Fibroblast of skin of left biceps (primary cell): ENCODE results near the gene PPT2.
"Not testable (repeated sequence)": the region's sequence is repeated elsewhere in the genome, so short reads cannot be mapped to it uniquely, and the experiment has no call there.

Source experiments
- DNase-seq, 2 experiments: peaks; one replicate each; pipeline ENCODE4 v3.0.0-alpha.2; 2013; ENCODE audit warnings: low read depth in 2 of 2

The PPT2 gene

DNA sequence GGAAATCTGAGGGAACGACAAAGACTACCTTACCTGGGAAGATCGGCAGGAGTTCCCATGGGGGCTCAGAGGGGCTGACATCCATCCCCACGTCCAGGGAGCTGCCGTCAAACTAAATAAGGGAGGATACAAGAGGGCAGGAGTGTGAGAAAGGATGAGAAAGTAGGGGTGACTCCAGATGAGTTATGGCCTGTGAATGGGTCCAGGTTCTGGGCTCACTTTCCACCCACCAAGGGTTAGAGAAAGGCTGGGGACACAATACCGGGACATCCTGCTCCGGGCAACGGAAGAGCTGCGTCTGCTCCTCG, 26.6 kb upstream of the PPT2 start:
- DNase-seq = no peak

DNA sequence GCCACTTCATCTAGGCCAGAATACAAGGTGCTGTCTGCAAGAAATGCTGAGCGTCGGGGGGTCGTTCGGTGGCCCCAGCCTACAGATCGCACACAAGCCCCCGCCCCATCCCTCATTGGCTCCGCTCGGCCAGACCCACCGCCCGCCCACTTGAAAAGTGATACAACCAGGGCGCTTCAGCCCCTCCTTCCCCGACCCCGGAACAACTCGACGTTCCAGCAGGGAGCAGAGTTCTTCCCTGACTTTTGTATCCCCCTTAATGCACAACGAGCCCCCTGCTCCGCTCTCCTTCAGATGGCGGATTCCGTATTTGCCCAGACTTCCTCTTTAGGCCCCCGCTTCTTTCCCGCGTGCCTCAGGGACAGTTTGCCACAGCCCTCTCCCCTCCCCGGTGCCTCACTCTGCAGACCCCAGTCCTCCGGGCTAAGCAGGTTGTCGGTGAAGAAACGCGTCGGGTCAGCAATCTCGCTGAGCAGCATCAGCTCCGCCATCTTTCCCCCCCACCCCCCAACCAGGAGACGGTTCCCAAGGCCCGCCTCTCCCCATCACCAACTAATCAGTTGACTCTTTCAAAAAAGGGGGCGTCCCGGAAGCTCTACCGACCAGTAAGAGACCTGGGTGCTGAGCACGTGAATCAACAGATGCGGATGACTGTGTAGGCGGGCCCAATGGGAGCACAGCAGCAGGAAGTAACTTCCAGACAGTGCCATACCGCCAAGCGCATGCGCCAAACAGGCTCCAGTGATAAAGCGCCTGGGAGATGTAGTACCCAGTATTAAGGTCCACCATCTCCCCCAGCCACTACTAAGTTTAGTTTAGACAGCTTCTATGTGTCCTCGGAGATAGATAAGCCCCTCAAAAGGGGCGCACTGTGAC, 26.0 kb upstream of the PPT2 start, which contains the start of gene ATF6B:
TSS of gene ATF6B (minus strand) at position 530 of the 876 bp plus-strand sequence. CDS start at position 491, 39 bp downstream.
- DNase-seq = peak; percentile 99

DNA sequence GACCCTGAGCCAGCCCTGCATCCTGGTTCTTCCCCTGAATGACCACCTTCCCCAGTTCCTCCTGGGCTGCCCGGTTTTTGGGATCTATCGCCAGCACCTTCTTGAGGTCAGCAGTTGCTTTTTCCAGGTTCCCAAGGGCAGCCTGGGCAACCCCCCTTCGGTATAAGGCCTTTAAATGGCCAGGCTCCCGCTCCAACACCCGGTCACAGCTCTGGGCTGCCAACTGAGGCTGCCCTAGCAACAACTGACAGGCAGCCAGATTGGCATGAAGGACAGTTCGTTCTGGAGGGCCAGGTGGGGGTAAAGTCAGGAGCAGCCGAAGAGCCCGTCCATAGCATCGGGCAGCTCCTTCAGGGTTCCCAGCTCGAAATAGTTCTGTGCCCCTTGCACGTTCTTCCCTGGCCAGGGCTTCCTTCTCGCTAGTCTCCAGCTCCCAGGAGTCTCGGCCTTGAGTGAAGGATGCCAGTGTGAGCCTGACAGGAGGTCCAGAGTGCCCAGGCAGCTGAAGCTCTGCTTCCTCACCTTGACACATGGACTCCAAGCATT, 25.1 kb upstream of the PPT2 start:
- no peak for DNase-seq

DNA sequence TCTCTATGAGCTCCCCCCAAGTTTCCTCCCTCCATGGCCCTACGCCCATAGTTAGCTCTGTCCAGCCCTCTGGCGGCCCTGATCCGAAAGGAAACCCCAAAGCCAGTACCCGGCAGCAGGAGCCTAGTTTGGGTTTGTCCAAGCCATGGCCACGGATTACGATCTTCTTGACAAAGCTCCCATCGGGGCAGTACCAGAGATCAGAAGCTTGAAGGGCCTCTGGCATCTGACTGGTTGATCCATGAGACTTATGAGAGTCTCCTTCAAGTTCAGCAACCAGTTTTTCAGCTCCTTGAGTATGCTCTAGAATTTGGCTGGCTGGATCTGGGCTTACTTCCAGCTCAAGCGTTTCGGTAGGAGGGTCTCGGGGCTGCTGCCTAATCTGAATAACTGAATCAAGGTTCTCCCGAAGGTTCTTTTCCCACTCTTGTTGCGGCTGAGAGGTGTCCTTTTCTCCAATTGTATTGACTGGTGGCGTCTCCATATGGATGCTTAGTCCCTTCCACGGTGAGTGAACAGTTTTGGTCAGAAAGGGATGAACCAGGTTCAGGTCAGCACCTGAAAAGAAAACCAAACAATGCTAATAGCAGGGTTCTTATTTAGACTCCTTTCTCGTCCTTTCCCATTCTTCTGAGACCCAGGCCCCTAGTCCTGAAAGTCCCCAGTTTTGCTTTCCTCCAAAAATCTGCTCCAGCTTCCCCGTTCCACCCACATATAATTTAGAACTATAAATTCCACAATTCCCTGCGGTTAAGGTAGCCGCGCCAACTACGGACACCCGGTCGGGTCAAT, 24.4 kb upstream of the PPT2 start:
- no peak for DNase-seq

DNA sequence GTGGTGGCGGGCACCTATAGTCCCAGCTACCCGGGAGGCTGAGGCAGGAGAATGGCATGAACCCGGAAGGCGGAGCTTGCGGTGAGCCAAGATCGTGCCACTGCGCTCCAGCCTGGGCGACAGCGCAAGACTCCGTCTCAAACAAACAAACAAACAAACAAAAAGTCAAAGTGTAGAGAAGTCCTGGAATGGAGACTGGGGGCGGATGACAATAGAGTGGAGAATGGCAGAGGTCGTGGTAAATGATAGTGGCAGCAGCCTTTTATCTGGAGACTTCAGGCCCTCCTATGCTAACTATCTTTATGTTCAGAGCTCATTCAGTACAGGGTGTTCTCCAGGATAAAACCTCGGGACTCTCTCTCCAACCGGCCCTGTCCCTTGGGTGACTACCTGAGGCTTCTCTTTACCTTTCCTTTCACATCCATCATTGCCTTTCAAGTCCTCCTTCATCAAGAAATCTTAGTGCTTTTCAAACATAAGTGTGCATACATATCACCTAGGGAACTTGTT, 22.4 kb upstream of the PPT2 start:
- DNase-seq = no peak

DNA sequence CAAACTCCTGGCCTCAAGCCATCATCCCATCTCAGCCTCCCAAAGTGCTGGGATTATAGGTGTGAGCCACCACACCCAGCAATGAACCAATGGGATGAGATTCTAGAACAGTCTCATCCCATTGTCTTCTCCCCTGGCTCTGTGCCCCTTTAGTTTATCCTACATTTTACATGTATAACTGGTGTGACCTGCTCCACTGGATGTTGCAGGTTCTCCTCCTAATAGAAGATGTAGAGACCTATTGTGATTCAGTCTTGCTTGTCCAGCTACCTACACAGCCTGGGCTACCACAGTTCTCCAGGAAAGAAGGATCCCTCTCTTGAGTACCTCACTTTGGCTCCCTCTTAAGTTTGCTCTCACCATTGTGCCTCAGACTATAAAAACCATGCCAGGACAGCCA, 21.8 kb upstream of the PPT2 start:
- DNase-seq = no peak

DNA sequence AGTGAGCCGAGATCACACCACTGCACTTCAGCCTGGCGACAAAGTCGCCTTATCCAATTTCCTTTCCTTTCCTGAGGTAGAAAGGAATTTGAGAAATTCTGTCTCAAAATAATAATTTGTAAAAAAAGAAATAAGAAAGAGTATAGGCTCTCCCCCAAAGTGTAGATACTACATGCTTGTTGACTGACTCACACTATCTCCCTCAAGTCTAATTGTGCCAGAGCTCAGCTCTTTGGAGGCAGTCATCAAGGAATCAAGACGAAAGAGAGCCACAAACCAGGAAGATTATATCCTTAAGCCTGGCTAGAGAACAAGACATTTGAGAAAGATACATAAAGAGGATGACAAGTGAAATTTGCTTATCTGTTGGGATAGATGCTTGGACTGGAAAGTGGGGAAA, 20.2 kb upstream of the PPT2 start:
- peak in 1 of 2 experiments; percentile 17 for DNase-seq

DNA sequence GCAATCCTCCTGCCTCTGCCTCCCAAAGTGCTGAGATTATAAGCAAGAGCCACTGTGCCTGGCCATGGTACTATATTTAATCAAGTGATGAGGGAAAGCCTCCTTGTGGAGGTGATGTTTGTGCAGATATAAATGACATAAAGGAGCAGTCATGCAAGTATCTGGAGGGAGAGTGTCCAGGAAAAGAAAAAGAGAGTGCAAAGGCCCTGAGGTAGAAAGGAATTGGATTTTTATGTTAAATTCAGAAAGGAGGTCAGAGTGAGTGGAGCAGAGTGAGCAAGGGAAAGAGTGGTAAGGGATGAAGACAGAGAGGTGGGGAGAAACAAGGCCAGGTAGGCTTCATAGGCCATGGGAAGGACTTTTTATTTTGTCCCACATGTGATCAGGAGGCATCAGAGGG, 16.5 kb upstream of the PPT2 start:
- DNase-seq = no peak

DNA sequence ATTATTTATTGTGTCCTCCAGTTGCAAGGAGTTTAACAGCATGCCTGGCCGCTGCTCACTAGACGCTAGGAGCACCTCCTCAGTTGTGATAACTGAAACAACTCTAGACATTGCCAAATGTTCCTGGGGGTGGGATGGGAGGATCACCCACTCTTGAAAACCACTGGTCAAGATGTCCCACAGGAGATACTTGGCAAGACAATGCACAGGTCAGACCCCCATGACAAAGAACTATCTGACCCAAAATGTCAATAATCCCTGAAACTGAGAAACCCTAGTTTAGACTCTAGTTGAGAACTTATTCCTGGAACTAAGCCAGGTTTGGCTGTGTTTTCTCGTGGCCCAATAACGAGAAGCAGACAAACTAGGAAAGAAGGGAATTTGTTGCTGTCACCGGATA, 14.4 kb upstream of the PPT2 start:
- no peak for DNase-seq

DNA sequence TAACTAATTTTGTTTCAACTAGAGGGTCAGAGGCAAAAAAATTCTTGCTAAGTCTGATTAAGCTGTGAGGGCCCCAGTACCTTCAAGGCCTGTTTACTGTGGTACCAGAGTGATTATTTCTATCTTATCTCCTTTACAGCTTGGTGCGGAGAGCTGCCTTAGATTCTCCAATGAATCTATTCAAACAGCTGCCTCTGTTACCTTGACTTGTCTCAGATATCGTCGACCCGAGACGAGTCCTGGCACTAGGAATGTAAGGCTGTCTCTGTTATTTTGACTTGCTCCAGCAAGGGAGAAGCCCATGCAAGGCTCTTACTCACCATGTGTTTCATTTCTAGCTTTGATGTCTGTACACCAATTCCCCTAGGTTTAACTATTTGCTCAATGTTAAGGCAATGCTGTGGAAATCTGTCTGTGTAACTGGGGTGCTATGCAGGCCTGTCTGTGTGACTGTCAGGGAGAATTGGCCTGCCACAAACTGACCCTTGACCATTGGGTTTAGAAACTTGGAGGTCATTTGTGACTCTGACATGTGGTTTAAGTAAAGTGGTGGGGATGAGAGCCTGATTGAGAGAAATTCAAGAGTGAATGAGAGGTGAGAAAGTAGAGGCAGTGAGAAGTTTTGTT, 13.4 kb upstream of the PPT2 start:
- DNase-seq = no peak

DNA sequence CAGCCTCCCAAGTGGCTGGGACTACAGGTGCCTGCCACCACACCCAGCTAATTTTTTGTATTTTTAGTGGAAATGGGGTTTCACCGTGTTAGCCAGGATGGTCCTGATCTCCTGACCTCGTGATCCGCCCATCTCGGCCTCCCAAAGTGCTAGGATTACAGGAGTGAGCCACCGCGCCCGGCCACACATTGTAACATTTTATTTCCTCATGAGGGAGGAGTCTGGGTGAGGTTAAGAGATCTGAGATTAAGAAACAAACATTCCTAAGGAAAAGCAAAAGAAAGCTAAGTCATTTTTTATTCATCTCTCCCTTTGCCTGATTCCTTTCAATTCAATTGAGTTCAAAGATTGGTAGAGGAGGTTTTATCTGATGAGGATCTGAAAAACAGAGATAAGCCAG, 9.7 kb upstream of the PPT2 start:
- not testable (repeated sequence) for DNase-seq

DNA sequence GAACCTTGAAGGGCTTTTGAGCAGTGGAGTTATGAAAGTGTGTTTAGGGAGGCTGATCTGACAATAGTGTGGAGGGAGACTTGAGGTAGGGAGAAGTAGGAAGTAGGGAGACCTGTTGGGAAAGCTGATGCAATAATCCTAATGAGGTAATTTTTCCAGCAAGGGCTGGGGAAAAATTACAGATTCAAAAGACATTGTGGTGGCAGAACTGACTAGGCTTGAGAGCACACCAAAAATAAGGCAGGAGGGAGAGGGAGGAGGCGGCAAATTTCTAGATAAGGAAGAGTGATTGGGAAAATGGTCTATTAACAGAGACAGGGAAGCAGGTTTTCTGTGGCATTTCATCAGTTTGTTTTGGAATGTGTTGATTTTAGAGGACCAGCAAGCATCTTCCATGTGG, 7.7 kb upstream of the PPT2 start:
- DNase-seq = no peak

DNA sequence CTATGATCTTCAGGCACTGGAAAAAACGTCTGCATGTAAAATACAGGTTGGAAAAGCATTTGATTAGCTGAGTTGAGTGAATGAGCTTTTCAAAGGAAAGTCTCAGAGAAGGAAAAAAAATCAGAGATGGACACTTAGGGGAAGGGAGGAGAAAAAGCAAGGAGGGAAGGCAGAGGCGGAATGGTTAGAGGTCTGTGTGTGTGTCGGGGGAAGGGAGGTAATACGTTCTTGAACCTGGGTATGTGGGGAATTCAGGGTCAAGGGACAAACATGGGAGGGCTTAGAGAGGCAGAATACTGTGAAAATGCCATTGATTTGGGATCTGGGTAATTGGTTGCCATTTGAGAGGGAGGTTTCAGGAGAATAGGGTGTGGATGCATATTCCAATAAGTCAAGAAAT, 7.3 kb upstream of the PPT2 start:
- DNase-seq = no peak

DNA sequence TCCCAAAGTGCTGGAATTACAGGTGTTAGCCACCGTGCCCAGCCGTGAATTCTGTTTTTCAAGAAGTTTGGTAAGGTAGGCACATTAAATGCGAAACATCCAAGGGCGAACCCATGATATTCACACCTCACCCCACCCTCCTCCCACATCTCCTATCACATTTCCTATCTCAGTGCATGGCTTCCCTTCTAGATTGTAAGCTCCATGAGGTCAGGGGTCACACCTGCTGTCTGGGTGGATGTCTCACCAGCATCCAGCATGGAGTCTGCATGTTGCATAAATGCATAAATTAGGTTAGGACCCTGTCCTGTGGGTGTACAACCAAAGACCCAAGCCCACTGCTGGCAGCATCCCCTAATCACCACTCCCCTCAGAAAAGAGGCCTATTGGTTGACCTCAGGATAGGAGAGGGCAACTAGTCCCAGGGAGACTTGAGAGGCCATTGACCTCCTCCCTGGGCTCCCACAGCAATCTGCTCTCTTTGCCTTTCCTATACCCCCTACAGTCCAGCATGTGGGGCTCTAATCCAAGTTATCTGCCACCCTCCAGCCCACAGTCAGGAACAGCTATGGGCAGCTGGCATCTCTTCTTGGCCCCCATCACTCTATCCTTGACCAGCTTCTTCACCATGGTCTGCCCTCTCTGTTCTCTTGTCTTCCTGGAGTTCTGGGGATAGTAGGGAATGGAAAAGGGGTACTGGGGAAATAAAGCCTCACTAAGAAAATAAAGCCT, 6.4 kb upstream of the PPT2 start:
- no peak for DNase-seq

DNA sequence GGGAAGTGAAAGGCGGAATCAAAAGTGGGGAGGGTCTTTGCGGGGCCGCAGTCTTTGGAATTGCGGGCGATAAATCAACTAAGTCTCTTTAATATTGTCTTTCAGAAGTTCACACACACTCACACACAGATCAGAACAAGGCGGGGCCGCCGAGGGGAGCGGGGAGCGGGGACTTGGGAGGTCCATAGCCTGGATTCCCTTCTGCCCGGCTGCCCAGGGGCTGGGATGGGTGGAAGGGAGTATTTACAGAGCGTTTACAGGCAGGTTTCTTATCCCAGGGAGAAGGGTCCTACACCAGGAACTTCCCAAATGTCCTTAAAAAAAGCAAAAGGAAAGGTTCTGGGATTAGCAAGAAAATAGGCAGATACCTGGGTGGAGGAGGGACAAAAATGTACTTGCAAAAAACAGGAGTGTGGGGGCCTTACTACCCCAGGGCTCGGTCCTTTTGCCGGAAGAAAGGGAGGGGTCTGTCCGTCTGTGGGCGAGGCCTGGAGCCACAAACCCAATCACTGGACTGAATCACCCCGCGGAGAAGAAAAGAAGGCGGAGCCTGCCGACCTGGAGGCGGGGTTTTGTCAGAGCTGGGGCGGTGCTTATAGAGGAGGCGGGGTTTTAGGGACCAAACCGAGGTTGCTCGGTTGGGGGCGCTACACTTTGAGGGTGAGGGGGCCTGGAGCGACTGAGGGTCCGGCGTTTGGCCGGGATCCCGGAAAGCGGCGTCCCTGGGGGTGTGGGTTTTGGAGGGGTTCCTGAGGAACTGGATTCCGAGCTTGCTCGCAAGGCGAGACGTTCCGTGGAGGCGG, 5.5 kb upstream of the PPT2 start:
- no peak for DNase-seq

DNA sequence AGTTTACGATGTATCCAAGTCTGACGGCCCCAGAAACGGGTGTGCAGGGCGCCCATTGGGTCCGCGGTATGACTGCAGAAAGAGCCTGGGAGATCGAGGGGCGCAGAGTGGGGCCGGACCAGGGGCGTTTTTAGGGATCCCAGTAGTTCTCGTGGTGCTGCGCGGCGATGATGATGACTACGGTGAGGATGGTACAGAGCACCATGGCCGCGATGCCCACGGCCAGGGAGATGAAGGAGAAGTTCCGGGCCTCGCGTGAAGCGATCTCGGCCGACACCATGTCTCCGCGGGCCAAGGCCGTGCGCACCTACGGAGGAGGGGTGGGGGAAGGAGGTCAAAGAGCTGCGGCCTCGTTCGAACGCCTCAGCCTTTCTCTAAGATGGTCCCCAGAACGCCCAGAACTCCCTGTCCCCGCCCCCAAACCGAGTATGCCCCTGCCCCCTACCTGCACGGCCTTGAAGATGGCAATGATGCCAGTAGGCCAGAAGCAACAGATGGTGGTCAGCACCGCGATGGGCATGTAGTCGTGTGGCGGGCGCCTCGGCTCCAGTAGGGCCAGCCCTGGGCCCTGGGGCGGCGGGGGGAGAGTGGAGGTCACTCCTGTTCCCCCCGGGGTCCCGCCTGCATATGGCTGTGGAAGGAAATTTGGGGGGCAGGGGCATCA, 4.7 kb upstream of the PPT2 start:
- DNase-seq = no peak

DNA sequence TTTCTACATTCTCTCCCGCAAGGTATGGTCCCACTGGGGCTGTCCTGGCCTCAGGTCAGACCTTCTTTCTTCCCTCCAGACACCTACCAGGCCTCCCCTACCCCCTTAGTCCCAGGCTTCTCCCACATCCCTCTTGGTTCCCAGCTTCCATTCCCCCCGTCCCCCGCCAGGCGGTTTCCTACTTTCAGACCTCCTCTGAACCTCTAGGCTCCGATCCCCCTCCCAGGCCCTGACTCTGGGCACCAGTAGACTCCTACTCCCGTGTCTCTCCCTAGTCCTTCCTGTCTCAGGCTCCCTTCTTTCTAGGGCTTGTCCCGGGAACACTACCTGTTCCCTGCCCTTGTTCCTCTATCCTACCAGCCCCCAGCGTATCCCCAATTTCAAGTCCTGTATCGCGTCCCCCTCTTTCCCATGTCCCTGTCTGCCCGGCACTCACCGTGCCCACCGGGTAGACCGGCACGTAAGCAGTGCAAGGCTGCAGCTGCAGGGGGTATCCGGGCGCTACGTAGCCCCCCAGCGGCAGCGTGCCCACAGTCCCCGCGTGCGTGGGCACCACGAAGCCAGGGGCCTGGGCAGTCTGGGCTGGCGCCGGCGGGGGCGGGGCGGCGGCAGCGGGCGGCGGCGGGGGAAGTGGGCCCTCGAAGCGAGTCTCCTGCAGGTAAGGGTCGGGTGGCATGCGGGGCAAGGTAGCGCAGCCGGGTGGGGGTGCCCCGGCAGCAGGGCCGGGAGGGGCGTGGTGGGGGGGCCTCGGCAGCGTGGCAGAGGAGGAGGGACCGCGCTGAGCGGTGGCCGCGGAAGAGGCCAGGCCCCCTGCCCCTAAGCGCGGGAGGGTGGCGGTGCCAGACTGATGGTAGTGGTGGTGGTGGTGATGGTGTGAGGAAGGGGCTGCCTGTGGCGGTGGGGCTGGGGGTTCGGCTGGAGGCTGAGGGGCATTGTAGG, 3.7 kb upstream of the PPT2 start:
- no peak for DNase-seq

DNA sequence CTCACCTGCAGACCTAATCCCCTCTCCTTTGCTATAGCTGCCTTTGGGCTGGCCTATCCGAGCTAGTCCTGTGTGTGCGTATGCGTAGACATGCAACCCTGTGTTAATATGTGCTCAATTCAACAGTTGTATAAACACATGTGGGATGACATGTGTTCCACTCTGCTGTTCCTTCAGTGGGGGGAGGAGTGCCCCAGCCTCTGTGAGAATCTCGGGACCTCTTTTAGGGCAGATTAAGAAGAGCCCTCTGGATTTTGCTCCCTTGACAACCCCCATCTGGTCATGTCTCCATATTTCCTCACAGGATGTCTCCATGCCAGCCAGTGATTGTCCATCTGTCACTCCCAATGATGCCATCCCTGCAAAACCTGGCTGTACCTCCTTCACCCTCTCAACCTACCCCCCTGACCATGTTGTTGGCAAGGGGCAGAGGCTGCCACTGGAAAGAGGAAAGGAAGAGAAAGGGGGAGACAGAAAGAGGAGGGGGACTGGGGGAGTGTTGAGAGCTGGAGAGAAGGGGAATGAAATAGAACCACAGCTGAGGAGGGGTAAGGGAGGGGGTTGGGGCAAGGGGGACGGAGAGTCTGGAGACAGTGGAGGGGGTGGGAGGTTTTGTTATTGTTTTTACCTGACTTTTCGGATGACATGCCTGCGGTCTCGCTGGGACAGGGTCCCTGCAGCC, 2.6 kb upstream of the PPT2 start:
- no peak for DNase-seq
